ENCODE results near the gene RHOBTB1.
"Not testable (repeated sequence)": the region's sequence is repeated elsewhere in the genome, so short reads cannot be mapped to it uniquely, and the experiment has no call there.

RHOBTB1 gene, protein sequence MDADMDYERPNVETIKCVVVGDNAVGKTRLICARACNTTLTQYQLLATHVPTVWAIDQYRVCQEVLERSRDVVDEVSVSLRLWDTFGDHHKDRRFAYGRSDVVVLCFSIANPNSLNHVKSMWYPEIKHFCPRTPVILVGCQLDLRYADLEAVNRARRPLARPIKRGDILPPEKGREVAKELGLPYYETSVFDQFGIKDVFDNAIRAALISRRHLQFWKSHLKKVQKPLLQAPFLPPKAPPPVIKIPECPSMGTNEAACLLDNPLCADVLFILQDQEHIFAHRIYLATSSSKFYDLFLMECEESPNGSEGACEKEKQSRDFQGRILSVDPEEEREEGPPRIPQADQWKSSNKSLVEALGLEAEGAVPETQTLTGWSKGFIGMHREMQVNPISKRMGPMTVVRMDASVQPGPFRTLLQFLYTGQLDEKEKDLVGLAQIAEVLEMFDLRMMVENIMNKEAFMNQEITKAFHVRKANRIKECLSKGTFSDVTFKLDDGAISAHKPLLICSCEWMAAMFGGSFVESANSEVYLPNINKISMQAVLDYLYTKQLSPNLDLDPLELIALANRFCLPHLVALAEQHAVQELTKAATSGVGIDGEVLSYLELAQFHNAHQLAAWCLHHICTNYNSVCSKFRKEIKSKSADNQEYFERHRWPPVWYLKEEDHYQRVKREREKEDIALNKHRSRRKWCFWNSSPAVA

DNA sequence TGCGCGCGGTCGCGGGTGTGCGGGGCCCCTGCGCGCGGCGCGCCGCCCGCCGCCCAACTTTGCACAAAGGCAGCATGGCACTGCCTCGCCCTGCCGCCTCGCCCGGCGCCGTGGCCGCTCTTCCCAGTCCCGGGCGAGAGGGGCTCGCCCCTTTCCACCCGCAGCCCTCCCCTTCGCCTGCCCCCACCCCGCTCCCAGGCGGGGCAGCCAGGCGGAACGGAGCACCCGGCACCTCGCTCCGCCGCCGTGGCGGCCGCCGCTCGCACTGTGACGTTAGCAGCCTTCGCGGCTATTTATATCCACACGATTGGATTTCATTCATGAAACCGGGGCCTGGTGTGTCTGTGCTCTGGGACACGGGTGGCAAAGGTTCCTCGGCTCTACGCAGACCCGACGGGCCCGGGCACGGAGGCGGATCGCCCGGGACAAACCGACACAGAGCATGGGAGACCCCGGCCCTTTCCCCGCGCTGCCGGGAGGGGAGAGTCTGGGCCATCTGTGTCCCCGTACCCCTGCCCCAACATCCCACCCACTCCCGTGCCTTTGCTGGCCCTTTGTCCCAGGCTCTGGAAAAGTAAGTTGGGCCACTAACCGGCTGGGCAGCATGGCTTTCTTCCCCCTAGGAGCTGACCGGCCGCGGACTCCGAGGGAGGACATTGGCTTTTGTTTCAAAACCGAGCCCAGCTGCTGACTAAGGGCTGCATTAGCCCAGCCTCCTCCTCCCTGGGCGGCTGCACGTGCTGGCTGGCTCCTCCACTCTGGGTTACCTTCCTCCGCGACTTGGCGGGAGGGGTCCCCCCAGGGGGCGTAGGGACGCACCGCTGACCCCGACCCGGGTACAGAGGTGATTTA, at the start of gene RHOBTB1:
RHOBTB1 (minus strand) TSS at position 128 of the 852 bp plus-strand sequence. CDS start 32,643 bp downstream, outside the sequence.
- no peak for DNase-seq (ENCODE audit: low read depth in 1 of 2, low spot score in 1 of 2)

DNA sequence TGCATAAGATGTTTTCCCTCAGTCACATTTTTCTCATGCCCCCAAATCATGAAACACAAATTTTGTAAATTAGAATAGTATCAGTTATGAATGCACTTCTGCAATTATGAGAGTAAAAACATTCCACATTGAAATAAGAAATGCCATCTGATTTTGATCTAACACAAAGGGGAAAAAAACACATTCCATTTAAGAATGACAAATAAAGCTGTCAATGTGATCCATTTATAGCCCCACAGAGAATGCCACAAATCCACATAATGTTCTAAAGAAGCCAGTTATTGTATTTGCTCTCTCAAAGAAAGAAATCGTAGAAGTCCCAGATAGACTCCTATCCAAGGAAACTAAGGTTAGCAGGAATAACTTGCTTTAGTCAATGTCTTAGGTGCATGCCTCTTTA, 48.7 kb upstream of the RHOBTB1 start:
- no peak for DNase-seq (ENCODE audit: low read depth in 1 of 2, low spot score in 1 of 2)

DNA sequence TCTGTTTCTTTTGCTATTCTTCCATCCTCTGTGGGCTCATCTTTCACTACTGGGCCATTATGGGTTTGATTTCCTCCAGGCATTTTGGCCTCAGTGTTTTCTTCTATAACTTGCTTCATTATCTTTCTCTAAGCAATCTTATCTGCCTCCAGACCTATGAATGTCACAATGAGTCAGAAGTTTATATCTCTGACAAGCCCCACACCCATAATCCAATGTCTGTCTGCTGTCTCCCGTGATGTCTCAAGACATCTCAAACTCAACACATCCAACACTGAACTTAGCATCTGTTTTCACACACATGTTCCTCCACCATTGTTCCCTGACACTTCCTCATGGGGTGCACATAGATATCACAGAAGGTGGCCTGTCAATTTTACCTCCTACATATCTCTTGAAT, 46.7 kb upstream of the RHOBTB1 start:
- no peak for DNase-seq (ENCODE audit: low read depth in 1 of 2, low spot score in 1 of 2)

DNA sequence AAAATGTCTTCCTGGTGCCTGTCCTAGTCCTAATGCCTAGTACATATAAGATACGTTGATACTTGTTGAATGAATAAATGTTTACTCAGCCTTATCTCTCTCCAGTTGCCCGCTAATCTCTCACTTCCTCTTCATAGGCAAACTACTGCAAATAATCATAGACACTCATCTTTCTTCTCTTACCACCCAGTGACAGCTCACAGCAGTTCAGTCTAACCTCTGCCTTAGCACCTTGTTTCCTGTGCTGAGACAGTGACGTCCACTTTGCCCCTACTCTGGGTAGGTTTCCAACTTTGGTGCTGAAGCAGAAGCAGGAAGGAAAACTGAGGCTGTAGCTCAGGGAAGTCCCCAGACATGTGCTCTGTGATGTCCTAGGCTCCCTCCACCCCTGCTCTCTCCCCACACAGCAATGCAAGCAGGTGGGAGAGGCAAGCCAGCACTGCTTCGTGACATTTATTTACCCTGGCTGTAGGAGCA, 45.5 kb upstream of the RHOBTB1 start:
- DNase-seq (ENCODE audit: low read depth in 1 of 2, low spot score in 1 of 2), result no peak

DNA sequence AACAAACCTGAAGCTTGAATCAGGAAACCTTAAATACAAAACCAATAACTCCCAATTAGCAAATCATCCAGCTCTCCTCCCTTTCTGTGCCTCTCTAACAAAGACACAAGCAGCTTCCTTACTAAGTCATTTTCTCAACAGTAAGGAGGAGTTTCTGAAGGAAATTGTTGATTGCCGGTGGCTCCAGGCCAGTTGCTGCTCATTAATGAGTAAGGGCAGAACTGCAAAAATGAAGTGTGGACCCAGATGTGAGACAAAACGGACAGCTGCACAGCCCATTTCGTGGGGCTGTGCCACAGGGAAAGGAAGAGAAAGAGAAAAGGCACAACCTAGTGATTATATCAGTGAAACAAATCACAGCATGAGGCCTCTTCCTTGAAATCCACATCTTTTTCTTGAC, 42.8 kb upstream of the RHOBTB1 start:
- DNase-seq (ENCODE audit: low read depth in 1 of 2, low spot score in 1 of 2), result no peak

DNA sequence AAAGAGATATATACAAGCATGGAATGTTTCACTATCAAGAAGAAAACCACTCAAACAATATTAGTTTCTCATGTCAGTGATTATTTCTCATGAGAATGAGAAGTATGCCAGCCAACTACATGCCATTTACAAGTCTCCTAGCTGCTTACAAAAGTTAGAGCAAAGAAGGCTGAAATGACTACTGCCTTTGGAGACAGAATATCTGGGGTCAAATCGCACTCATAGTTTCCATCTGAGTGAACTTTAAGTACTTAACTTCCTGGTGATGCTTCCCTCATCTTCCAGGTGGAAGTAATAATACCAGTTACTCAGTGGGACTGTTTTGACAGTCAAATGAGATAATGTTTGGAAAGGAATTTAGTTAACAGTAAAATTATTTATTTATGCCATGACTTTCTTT, 42.0 kb upstream of the RHOBTB1 start:
- DNase-seq (ENCODE audit: low read depth in 1 of 2, low spot score in 1 of 2), result no peak

DNA sequence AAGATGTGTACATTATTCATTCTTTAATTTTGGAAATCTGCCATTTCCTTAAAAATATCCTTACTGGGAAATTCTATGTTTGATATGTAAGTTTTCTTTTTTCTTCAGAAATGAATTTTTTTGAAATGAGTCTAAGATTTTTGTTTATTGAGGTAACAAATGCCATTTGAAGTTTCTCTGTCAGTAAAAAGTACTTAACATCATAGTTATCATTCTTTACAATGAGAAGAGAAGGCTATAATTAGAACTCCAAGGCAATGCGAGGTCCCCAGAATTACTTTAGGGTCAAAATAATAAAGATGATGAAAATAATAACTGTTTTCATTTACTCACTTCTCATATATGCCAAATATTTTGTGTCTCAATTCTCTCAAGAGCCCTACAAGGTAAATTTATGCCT, 37.0 kb upstream of the RHOBTB1 start:
- DNase-seq (ENCODE audit: low read depth in 1 of 2, low spot score in 1 of 2), result no peak

DNA sequence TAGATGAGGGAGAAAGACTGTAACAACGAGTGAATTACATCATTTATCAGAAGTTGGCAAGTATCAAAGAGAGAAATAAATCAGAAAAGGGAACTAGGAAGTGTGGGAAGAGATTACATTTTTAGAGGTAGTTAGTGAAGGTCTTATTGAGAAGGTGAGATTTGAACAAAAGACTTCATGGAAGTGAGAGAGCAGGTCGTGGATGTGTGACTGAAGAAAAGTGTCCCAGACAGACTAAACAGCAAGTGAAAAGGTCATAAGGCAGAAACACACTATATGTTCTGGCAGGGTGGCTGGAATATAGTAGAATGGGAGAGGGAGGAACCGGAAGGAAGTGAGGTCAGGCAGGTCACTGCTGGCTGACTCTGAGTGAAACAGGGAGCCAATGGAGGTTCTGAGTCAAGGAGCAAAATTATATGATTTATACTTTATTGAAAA, 35.7 kb upstream of the RHOBTB1 start:
- no peak for DNase-seq (ENCODE audit: low read depth in 1 of 2, low spot score in 1 of 2)

DNA sequence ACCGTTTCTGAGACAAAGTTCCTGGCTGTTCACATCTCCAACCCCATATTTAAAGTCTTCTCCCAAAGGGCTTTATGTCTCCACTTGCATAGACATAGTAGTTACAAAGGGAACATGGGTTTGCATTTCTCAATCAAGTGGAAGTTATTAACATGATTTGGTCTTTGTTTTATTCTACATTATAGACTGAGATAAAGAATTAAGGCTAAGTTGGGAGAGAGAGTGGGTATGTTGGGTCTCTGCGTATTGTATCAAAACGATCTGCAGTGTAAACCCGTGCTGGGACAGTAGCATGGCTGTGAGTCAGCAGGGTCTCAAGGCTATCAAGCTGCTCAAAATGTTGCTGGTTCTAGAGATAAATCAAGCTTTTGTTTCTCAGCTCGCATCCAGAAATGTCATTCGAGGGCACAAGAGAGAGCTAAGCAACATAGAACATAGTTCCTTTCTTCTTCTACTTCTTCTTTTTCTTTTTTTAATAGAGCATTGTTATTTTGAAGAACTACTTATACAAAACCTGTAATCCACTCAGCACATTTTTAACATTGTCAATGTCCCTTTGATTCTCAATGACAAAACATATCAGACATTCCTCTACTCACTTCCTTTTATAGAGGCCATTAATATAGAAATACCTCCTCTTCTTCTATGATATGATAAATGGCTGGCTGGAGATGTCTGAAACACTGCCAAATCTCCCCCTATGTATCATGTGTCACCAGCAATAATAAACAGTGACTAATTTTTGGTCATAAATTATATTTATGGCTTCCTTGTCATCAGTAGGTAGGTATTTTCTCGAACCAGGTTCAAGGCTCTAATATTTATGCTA, 34.5 kb upstream of the RHOBTB1 start:
- no peak for DNase-seq (ENCODE audit: low read depth in 1 of 2, low spot score in 1 of 2)

DNA sequence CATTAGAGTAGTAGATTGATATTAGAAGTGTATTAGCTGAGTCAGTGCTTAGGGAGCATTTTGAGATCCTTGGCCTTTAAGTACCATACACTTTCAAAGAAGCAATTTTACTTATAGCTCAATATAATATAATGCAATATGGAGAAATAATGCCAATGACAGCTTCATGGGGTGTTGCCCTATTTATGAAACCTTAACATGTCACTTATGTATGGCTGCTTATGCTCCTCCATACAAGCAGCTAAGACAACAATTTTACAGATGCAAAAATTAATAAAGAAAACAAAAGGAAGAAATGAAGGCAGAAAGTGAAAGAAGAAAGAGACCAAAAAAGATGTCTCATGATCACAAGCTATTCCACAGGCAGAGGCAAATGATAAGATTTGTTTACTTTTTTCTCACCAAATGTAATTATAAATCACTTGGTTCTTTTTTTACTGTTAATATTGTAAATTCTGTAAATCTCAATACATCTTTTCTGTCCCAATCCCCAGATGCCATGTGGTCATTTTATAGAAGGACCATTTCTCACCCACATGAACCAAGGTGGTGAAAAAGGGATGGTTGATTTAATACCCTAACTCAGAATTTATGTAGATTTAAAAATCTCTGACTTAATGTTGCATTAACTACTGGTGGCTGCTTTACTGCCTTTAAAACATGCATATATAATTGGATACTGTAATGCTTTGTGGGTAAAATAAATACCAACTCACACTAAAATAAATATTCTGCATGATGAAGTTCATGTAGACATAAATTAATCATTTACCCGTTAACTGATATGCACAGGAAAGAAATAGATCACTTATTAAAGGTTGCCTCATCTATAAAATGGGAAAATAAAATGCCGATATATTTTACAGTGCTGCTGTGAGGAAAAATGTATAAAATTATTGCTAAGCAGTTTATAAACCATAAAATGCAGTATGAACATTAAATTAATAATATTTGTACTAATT, 33.5 kb upstream of the RHOBTB1 start:
- DNase-seq (ENCODE audit: low read depth in 1 of 2, low spot score in 1 of 2), result no peak

DNA sequence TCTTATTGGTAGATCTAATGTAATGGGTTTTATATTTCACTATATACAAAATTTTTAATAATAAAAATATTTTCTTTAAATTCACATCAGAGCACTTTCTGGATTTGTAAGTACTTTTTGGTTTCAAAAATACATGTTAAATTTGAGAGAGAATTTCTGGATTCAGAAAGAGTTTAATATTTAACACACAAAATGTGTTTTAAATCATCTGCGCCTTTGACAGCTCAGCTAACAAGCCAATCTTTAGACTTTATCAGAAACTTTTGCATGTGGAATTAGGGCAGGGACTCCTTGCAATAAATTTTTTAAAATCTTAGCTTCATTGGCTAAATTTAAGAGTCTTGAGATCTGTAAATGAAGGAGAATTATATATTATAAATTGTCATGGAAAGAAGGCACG, 32.7 kb upstream of the RHOBTB1 start:
- no peak for DNase-seq (ENCODE audit: low read depth in 1 of 2, low spot score in 1 of 2)

DNA sequence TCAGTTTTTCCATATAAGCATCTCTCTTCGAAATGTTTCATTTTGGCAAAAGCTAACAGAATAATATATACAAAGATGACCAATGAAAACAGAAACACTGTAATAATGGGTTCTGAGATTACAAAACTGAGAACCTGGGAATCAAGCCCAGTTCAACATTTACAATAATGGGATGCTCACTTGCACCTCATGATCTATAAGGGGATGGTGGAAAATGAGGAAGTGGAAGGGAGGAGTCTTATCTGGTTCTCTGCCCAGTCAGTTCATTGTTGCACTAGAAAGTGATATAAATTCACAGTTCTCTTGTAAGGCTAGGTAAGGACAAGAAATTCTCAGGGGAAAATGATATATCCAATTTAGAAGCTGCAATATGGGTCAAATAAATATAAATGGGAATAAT, 31.7 kb upstream of the RHOBTB1 start:
- DNase-seq (ENCODE audit: low read depth in 1 of 2, low spot score in 1 of 2), result no peak

DNA sequence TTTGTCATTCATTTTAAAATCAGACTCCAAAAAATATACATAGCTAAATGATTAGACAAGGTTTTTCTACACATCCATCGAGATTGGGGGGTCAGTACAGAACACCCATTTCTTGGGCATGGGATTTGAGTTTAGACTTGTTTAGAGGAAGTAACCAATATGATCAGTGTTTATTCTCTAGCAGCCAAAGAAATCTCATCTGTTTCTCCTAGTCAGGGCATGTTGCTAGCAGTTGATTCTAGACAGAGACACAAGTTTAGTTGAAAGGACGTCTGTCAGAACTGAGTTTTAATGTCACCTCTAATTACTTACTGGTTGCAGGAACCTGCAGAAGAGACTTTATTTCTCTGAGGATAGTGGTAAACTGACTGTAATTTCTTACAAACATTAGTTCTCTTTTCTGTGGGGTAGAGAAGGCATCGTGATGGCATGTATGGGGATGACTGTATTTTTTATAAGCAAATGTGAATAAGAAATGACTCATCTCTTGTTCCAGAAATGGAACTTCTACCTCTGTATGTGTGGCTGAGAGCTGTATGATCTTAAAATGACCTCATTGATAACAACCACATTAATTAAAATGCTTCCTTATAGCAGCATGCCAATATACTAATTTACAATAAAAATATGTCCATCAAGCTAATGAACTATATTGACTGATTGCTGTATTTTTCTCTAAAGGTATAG, 30.6 kb upstream of the RHOBTB1 start:
- no peak for DNase-seq (ENCODE audit: low read depth in 1 of 2, low spot score in 1 of 2)

DNA sequence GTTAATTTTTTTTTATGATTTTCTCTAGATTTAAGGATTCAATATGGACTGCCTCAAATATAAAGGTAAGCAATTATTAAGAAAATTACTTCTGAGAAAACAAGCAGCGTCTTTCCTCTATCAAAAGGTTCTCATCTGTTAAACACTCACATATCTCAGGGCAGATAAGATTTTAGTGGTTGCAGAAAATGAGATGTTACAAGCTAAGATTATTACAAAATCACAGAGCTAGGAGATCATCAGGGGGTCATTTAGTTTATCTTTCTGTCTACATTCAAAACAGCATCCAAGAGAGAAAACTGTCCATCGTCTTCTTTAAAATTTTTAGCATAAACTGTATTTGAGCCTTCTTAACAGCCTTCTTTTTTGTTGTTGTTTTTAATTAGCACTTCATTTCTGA, 29.1 kb upstream of the RHOBTB1 start:
- no peak for DNase-seq (ENCODE audit: low read depth in 1 of 2, low spot score in 1 of 2)

DNA sequence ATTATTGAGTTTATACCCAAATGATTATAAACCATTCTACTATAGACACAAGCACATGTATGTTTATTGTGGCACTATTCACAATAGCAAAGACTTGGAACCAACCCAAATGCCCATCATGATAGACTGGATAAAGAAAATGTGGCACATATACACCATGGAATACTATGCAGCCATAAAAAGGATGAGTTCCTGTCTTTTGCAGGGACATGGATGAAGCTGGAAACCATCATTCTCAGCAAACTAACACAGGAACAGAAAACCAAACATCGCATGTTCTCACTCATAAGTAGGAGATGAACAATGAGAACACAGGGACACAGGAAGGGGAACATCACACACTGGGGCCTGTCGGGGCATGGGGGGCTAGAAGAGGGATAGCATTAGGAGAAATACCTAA, 28.2 kb upstream of the RHOBTB1 start:
- not testable (repeated sequence) for DNase-seq (ENCODE audit: low read depth in 1 of 2, low spot score in 1 of 2)

DNA sequence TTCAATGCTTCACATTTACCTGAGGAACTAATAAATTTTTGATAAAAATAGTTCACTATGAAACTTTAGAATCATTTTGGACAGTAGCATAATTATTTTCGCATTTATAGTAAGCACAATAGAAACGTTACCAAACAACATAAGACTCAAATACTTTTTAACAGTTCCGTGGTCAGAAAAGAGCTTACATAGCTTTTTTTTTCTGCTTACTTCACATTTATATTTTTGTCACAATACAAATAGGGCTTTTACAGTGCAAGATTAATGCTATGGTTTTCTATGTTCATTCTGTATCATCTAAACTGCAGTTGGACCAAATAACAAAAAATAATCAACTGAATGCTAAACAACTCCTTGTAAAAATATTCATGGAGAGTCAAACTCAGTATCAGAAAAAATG, 26.5 kb upstream of the RHOBTB1 start:
- no peak for DNase-seq (ENCODE audit: low read depth in 1 of 2, low spot score in 1 of 2)

DNA sequence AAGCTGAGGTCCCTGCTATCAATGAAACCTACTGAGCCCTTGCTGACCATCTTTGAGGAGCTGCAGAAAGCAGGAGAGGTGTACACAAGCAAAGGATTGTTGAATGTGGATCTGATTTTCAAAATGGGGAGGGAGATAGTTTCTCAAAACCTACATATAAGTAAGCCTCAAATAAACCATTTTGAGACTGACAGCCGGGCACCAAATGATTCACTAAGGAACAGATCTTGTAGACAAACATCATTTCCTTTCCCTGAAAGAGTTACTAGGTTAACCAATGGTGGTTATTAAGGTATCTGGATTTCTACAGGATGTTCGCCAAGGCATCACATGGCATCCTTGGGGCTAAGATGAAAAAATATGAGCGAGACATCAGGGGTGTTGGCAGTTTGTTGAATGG, 24.5 kb upstream of the RHOBTB1 start:
- DNase-seq (ENCODE audit: low read depth in 1 of 2, low spot score in 1 of 2), result no peak

DNA sequence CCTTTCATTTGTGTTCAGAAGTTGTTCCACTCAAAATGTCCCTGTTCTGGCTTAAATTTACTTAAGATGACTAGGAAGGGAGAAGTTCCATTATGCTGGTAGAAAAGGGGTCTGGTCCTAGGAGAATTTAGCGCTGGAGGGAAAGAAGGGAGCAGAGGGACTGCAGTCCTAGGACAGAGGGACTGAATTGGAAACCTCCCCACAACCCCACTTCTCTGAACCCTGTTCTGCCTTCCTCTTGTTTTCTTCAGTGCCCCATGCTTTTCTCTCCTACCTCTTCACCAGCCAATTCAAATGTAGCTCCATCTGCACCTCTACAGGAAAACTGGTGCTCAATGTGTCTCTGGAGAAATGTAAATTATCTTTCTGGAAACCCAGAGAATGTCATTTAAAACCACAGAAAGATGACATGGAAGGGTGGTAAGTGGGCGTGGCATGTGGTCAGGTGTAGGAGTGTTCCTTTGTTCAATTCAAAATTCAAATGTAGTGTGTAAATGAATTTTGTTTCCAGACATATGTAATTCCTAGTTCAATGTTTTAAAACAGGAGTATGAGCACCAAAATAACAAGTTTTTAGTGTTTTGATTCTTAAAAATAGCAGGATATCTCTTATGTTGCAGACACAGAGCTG, 24.0 kb upstream of the RHOBTB1 start:
- no peak for DNase-seq (ENCODE audit: low read depth in 1 of 2, low spot score in 1 of 2)
